ENCODE measurements around the gene PIGX.
A peak's percentile ranks its signal among the peaks of the same experiment; 100 is the strongest.

DNA sequence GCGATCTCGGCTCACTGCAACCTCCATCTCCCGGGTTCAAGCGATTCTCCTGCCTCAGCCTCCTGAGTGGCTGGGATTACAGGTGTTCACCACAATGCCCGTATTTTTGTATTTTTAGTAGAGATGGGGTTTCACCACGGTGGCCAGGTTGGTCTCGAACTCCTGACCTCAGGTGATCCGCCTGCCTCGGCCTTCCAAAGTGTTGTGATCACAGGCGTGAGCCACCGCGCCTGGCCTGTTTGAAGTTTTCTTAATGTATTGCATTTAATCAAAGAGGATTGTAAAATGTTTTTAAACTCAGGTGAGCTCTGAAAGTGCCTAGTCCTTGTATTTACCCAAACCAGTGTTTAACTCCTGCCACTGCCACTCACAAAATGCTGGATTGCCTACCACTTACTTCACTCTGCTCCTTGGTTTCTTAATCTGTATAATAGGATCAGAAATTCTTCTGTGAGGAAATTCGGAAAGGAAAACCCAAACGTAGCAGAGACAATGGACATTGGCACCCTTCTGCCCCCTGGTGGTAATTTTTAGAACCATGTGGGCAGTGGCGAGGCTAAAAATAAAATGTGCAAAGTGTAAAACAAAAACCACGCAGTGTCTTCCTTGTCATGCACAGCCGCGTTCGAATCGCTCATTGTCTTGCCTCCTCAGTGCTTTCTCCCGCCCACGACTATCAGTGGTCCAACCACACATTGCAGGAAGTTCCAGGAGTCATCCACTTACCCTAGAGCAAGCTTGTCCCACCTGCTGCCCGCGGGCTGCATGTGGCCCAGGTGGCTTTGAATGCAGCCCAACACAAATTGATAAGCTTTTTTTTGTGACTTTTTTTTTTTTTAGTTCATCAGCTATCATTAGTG lies 27.4 kb upstream of the PIGX start:
- TF ChIP-seq POLR2A (IDR thresholded peaks at IDR 0.05) = no peak
- TF ChIP-seq, protein P1, sequence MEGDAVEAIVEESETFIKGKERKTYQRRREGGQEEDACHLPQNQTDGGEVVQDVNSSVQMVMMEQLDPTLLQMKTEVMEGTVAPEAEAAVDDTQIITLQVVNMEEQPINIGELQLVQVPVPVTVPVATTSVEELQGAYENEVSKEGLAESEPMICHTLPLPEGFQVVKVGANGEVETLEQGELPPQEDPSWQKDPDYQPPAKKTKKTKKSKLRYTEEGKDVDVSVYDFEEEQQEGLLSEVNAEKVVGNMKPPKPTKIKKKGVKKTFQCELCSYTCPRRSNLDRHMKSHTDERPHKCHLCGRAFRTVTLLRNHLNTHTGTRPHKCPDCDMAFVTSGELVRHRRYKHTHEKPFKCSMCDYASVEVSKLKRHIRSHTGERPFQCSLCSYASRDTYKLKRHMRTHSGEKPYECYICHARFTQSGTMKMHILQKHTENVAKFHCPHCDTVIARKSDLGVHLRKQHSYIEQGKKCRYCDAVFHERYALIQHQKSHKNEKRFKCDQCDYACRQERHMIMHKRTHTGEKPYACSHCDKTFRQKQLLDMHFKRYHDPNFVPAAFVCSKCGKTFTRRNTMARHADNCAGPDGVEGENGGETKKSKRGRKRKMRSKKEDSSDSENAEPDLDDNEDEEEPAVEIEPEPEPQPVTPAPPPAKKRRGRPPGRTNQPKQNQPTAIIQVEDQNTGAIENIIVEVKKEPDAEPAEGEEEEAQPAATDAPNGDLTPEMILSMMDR (IDR thresholded peaks at IDR 0.05) = peak; percentile 74 to 94 (median 88)
